ACC112 (cell line): ENCODE results near the gene ZNF524.

Experiments used
- H2AFZ ChIP-seq: fragments of 200-600 bp; sonication (generic); one replicate; pipeline ENCODE4 v1.6.0; 2017; ENCODE audit warnings: antibody characterized with exemption, low read length; ENCODE audit not compliant: unreplicated experiment
- H3K27ac ChIP-seq: fragments of 200-600 bp; sonication (generic); 2 replicates; pipeline ENCODE4 v1.5.1; 2014; ENCODE audit warnings: low read depth, mild to moderate bottlenecking, antibody characterized with exemption, low read length, moderate library complexity
- H3K27me3 ChIP-seq: fragments of 200-600 bp; sonication (generic); 2 replicates; pipeline ENCODE4 v1.6.1; 2014; ENCODE audit warnings: mild to moderate bottlenecking, antibody characterized with exemption, low read length, moderate library complexity, mixed read lengths; ENCODE audit not compliant: insufficient read depth
- H3K36me3 ChIP-seq: fragments of 200-600 bp; sonication (generic); 2 replicates; pipeline ENCODE4 v1.6.1; 2016; ENCODE audit warnings: mild to moderate bottlenecking, antibody characterized with exemption, low read length, moderate library complexity, mixed read lengths; ENCODE audit not compliant: insufficient read depth
- H3K4me1 ChIP-seq: fragments of 200-600 bp; sonication (generic); one replicate; pipeline ENCODE4 v1.6.1; 2016; ENCODE audit warnings: low read length, mixed read lengths; ENCODE audit not compliant: insufficient read depth, unreplicated experiment, control insufficient read depth
- H3K4me3 ChIP-seq: fragments of 200-600 bp; sonication (generic); 2 replicates; pipeline ENCODE4 v1.5.1; 2014; ENCODE audit warnings: mild to moderate bottlenecking, low read depth, low read length
- H3K79me2 ChIP-seq: fragments of 200-600 bp; sonication (generic); one replicate; pipeline ENCODE4 v1.6.0; 2016; ENCODE audit warnings: low read length; ENCODE audit not compliant: control insufficient read depth, unreplicated experiment, insufficient read depth

Gene ZNF524

GRCh38 chr19:55633861-55634260 is 33.8 kb downstream of the ZNF524 start:
- Histone ChIP-seq H3K27me3 (no peaks in the 10 kb centered on the region), H3K4me1 (no peaks in the 10 kb centered on the region), H2AFZ (no peak overlapping the region), H3K27ac (no peak overlapping the region), H3K79me2 (peaks cover 24% of the 10 kb centered on the region), H3K4me3 (no peak overlapping the region), H3K36me3 (no peaks in the 10 kb centered on the region)

GRCh38 chr19:55635334-55635717 is 35.2 kb downstream of the ZNF524 start:
- Histone ChIP-seq H3K36me3 (no peaks in the 10 kb centered on the region), H3K27ac (peak overlapping the region; percentile 76), H3K4me1 (no peaks in the 10 kb centered on the region), H3K27me3 (no peaks in the 10 kb centered on the region), H2AFZ (no peak overlapping the region), H3K4me3 (peak overlapping the region; percentile 89), H3K79me2 (peaks cover 29% of the 10 kb centered on the region)

GRCh38 chr19:55635856-55636440 is 35.9 kb downstream of the ZNF524 start:
- Histone ChIP-seq H3K4me1 (no peaks in the 10 kb centered on the region), H3K4me3 (peak overlapping the region; percentile 89), H2AFZ (no peak overlapping the region), H3K79me2 (peaks cover 29% of the 10 kb centered on the region), H3K27me3 (no peaks in the 10 kb centered on the region), H3K36me3 (no peaks in the 10 kb centered on the region), H3K27ac (no peak overlapping the region)

- no peak overlapping the region for H3K27ac ChIP-seq
- no peak overlapping the region for H2AFZ ChIP-seq
- no peaks in the 10 kb centered on the region for H3K36me3 ChIP-seq
- no peak overlapping the region; the same call in 1 of the 2 replicates for H3K4me3 ChIP-seq
- no peaks in the 10 kb centered on the region for H3K27me3 ChIP-seq
- no peaks in the 10 kb centered on the region for H3K4me1 ChIP-seq
- peaks cover 29% of the 10 kb centered on the region for H3K79me2 ChIP-seq
Observed at GRCh38 chr19:55636723-55637122, 36.6 kb downstream of the ZNF524 start.

GRCh38 chr19:55637534-55637933 is 37.4 kb downstream of the ZNF524 start:
- H2AFZ ChIP-seq, result no peak overlapping the region
- no peaks in the 10 kb centered on the region for H3K4me1 ChIP-seq
- H3K79me2 ChIP-seq, result peaks cover 29% of the 10 kb centered on the region

GRCh38 chr19:55638864-55639359 is 38.8 kb downstream of the ZNF524 start:
- no peak overlapping the region for H3K27ac ChIP-seq
- peaks cover 39% of the 10 kb centered on the region for H3K79me2 ChIP-seq

More at GRCh38 chr19:55637534-55637933, 37.4 kb downstream of the ZNF524 start:
- Histone ChIP-seq H3K4me3 (no peak overlapping the region), H3K27ac (no peak overlapping the region), H3K27me3 (no peaks in the 10 kb centered on the region), H3K36me3 (no peaks in the 10 kb centered on the region)

GRCh38 chr19:55640043-55640576 is 40.0 kb downstream of the ZNF524 start:
- no peaks in the 10 kb centered on the region; the same call in 1 of the 2 replicates for H3K36me3 ChIP-seq
- no peak overlapping the region for H2AFZ ChIP-seq
- no peaks in the 10 kb centered on the region for H3K27me3 ChIP-seq
- peak overlapping the region; percentile 86 for H3K27ac ChIP-seq
- H3K4me1 ChIP-seq, result peaks cover 5% of the 10 kb centered on the region
- peaks cover 48% of the 10 kb centered on the region for H3K79me2 ChIP-seq
- H3K4me3 ChIP-seq, result peak overlapping the region; percentile 96

More at GRCh38 chr19:55638864-55639359, 38.8 kb downstream of the ZNF524 start:
- no peak overlapping the region for H3K4me3 ChIP-seq
- no peaks in the 10 kb centered on the region for H3K36me3 ChIP-seq
- H3K4me1 ChIP-seq, result peaks cover 5% of the 10 kb centered on the region
- no peak overlapping the region for H2AFZ ChIP-seq
- H3K27me3 ChIP-seq, result no peaks in the 10 kb centered on the region

- H3K4me3 ChIP-seq, result peak within 1 kb of the TSS; percentile 96
- H3K79me2 ChIP-seq, result peaks cover 47% of the 10 kb centered on the region
- H2AFZ ChIP-seq, result no peak within 1 kb of the TSS
- H3K36me3 ChIP-seq, result no peaks in the 10 kb centered on the region; the same call in 1 of the 2 replicates
- H3K27ac ChIP-seq, result peak within 1 kb of the TSS; percentile 86
- no peaks in the 10 kb centered on the region for H3K27me3 ChIP-seq
- H3K4me1 ChIP-seq, result peaks cover 7% of the 10 kb centered on the region
Observed at GRCh38 chr19:55640577-55641425, 40.7 kb downstream of the ZNF524 start, which contains the start of gene ZNF580. Gene ZNF580, plus strand, starts transcription at chr19:55641002. Its CDS starts 1,507 bp downstream, at chr19:55642509.

- Histone ChIP-seq H3K36me3 (no peaks in the 10 kb centered on the region; the same call in 1 of the 2 replicates), H2AFZ (no peak overlapping the region), H3K27me3 (no peaks in the 10 kb centered on the region), H3K79me2 (peaks cover 40% of the 10 kb centered on the region), H3K27ac (peak overlapping the region; percentile 86), H3K4me1 (peaks cover 7% of the 10 kb centered on the region), H3K4me3 (peak overlapping the region; percentile 96)
Observed at GRCh38 chr19:55641426-55642152, 41.5 kb downstream of the ZNF524 start.
